Measurements from ENCODE around the gene HIGD1A.

- TF ChIP-seq CTCF (IDR thresholded peaks at IDR 0.05 in 4 of 5, conservative IDR thresholded peaks at IDR 0.05 in 1 of 5): no peak
- TF ChIP-seq POLR2A (IDR thresholded peaks at IDR 0.05): peak; percentile 31 to 60
Measured at GRCh38 chr3:42802876-42803413, 1.3 kb downstream of the HIGD1A start.

All from gastrocnemius medialis (tissue), 4 donors.